Limb (tissue), 2 donors: ENCODE data around the gene MEGF11.

Experiments used
- DNase-seq, 2 donors: peaks; one replicate each; pipeline ENCODE4 v3.0.0-alpha.2; 2016; ENCODE audit errors: extremely low spot score in 2 of 2

Gene MEGF11

GRCh38 chr15:65949491-65949890 lies 304.1 kb downstream of the MEGF11 start:
- no peak for DNase-seq

- no peak for DNase-seq
Measured at GRCh38 chr15:65949011-65949410, 304.5 kb downstream of the MEGF11 start.

DNA sequence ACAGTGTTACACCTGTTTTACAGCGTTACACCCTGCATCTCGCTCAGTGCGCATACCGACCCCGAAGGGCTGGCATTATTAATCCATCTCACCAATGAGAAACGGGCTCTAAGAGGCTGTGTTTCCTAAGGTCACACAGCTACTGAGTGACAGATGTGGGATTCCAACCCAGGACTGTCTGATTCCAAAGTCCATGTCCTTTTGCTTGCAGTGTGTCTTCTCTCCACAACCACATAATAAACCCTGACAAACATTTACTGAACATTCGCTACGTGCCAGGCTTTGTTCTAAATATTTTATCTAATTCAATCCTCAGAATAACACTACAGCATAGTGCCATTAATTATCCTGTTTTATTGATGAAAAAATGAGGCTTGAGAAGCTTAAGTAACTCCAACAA lies 305.2 kb downstream of the MEGF11 start:
- DNase-seq, result no peak

- no peak for DNase-seq
Measured at GRCh38 chr15:65947041-65947440, 306.5 kb downstream of the MEGF11 start.

DNA sequence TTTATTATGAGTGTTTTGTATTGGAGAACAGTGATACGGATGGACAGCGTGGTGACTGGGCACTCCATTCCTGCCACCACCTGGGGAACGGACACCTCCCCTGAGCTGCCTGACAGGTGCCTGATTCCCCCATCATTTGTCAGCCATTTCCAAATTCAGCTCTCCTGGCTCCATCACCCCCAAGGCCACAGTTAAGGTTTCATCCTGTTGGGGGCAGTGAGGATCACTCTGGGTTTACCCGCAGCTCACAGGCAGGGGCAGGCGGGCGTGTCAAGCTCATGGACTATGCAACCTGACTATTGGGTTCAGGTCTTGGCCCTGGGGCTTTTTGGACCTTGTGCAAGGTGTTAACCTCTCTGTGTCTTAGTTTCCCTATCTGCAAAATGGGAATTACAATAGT lies 307.9 kb downstream of the MEGF11 start:
- no peak for DNase-seq

DNA sequence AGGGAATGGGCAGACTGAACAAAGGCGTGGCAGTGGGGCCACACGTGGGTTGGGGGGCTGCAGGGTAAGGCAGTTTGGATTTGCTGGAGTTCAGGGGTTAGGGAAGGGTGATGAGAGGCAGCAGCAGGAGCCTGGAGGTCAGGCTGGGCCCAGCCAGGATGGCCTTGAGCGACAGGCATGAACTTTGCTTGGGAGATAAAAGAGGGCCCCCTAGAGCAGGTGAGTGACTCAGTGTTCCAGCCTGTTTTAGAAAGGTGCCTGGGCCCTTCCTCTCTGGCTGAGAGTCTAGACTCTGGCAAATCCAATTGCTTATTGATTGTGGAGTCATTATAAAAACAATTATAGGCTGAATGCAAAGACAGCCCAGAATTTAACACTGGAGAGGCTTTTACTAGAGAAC lies 309.1 kb downstream of the MEGF11 start:
- no peak for DNase-seq

- DNase-seq, result no peak
Measured at GRCh38 chr15:65942436-65942835, 311.1 kb downstream of the MEGF11 start.

DNA sequence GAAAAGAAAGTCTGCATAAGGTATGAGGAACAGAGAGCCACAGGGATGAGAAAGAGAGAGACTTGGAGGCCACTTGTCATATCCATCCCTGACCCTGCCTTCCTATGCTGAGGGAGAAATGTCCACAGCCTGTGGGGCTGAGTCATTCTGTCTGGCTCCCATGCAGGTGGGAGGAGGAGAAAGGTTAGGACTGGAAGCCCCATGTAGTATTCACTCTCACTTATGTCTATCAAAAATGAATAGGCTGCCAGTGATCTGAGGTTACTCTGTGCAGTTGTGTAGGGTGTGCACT lies 313.0 kb downstream of the MEGF11 start:
- DNase-seq, result no peak

DNA sequence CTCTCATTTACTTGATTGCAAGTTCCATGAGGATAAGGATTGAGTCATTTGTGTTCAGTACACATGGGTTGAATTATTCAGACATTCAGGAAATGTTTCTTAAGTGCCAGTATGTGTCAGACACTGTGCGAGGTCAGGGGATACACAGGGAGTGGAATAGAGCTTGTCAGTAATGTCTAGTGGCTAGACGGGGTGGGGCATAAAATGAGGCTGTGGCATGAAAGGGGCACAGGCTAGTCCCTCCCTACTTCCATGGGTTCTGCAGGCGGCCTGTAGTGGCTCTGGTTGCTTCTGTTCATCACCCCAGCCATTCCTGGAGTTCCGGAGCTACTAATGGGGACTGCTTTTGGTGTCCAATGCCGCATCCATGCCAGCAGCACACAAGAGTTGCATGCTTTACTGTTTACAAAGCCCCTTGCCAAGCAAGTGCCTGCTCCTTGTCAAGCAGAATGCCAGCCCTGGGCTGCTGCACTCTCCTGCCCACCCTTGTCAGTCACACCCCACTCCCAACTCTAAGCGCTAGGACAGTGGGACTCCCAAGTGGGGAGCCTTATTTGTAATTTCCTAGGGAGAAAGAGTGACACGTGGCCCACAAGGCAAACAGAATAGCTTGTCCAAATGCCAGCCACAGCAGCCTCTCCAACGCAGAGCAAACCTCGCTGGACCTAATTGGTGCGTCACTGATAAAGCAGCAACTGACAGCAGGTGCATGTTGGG lies 313.5 kb downstream of the MEGF11 start:
- no peak for DNase-seq

DNA sequence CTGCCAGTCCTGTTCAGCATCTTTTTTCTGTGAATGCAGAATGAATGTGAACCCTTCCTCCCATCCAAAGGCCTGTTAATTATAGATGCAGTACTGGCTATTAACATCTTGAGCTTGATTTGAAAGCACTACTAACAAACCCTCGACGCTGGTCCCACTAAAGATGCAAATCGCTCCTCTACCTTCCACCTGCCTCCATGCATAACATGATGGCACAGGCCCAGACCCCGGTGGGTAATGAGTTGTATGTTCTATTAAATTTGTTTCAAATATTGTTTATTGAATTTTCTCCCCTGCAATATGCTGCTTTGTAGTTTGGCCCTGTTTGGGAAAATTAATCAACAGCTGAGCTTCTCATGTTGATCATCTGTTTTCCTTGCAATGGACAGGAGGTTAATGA lies 314.9 kb downstream of the MEGF11 start:
- DNase-seq, result no peak

DNA sequence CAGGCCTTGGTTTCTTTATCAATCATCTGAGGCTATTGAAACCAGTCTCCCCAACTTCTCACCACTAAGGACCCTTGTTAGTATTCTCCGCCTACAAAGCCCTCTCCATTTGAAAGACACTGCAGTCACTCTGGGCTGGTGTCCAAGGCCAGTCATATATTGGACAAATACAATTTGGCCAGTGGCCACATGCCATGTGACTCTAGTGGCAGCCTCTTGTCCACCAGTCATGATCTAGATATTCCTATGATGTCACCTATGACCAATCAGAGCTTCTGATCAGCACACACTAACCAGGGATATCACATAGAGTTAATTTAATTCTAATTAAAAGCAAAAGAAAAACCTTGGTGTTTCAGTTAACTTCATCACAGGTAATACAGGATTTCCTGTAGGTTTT lies 316.1 kb downstream of the MEGF11 start:
- DNase-seq, result no peak

DNA sequence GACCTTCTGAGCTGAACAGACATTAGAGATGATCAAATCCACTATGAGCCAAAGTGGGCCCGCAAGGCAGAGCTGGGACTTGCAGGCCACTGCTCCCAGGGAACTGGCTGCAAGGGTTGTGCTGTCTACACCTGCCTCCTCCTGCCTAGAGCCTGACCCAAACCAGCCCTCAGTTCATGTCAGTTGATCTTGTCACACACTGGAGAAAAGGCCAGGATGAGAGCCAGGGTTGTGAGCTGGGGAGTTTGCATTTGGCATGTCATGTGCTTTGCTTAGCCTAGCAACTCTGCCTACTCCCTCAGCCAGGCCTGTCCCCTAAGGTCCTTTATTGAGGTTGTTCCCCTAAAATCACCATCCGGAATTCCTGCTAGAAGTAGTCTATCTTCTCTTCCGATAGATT lies 316.5 kb downstream of the MEGF11 start:
- DNase-seq, result no peak

GRCh38 chr15:65936282-65936681 lies 317.3 kb downstream of the MEGF11 start:
- DNase-seq, result no peak

- no peak for DNase-seq
Measured at GRCh38 chr15:65935391-65935790, 318.2 kb downstream of the MEGF11 start.

DNA sequence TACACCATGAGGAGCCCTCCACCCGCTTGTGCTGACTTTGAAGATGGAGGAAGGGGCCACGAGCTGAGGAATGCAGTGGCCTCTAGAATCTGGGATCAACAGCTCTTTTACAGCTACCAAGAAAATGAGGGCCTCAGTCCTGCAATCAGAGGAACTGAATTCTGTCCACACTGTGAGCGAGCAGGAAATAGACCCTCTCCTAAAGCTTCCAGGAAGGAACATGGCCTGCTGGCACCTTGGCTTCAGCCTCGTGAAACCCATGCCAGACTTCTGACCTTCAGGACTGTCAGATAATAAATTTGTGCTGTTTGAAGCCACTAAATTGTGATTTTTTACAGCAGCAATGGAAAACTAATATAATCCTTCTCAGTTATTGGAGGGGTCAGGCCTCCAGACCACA lies 322.3 kb downstream of the MEGF11 start:
- DNase-seq, result no peak

- no peak for DNase-seq
Measured at GRCh38 chr15:65930134-65930533, 323.4 kb downstream of the MEGF11 start.

- no peak for DNase-seq
Measured at GRCh38 chr15:65929573-65929972, 324.0 kb downstream of the MEGF11 start.

DNA sequence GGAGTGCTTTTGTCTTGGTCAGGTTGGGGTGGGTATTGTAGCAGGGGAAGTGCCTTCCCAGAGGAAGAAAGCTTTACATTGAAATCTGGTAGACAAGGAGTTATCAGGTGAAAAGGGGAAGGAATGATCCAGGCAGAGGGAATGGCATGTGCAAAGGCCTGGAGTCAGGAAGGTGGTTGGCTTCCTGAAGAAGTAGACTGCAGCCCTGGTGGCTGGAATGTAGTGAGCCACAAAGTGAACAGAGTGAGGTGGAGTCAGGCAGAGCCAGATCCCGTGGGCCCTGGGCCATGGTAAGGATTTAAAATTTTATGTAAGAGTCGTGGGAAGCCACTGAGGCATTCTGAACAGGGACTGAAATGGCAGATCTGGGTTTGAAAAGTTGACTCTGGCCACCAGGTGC lies 326.0 kb downstream of the MEGF11 start:
- no peak for DNase-seq

DNA sequence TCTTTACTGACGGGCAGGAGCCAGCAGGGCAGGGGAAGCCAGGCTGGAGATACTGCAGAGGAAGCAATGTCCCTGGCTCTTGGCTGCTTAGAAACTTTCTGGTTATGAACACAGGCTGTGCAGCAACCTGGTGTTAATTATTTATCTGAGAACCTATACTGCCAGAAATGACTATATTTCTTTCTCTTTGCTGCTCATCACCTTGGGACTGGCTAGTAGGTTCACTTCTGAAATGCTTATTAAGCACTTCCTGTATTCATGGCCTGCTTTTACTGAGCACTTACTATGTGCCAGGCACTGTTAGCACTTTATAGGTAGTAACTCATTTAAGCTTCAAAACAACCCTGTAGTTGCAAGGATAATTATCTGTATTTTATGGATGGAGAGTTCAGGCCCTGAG lies 326.7 kb downstream of the MEGF11 start:
- DNase-seq, result no peak

- no peak for DNase-seq
Measured at GRCh38 chr15:65926459-65926858, 327.1 kb downstream of the MEGF11 start.

- no peak for DNase-seq
Measured at GRCh38 chr15:65925338-65925737, 328.2 kb downstream of the MEGF11 start.

DNA sequence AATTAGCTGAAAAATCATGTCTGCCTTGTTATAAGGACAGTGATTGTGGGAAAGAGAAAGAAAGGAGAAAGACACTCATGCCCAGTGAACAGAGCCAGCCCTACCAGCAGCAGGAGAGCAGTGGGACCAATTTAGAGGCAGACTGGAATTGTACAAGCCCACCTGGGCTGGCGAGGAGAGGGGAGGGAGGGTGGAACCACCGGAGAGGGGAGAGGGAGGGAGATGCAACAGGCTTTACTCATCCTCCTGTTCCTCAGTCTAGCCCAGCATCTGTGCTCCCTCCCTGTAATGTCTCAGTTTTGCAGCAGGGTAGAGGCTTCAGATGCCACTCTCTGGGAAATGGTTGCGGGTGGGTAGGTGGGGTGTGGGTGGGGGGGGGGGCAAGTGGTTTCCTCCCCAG lies 329.5 kb downstream of the MEGF11 start:
- no peak for DNase-seq

DNA sequence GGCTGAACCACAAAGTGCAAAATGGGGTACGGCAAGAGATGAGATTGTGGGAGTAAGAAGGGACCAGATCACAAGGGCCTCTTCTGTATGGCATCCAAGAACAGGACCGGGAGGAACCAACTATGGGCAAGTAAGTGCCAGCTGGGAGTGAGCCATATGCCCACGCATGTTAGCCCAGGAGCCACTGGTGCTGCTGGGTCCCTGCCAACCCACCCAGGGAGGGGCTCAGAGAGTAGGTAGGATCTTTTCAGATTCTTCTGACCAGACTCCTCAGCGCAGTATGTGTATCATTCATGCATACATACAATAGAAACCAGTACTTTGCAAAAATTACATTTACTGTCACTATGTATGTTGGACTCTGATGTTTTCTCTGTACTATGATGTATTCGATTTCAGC lies 330.3 kb downstream of the MEGF11 start:
- no peak for DNase-seq

GRCh38 chr15:65922621-65923020 lies 330.9 kb downstream of the MEGF11 start:
- no peak for DNase-seq
